Gastroesophageal sphincter (tissue), 4 donors: Measurements from ENCODE around the gene UCKL1. TPM values are rescaled to one million over a fixed set of nuclear protein-coding genes. Genes with fewer than 3 reads are reported as not detected.

Experiments used
- ATAC-seq: fragments of 150-250 bp; one replicate; pipeline ENCODE4 v1.9.1; 2016; ENCODE audit warnings: mild to moderate bottlenecking, moderate library complexity
- H3K27ac ChIP-seq, 4 donors: fragments of 200-600 bp; sonication (generic) in 3 of 4; 1 replicate in 3 of 4; 2 replicates in 1 of 4; pipeline ENCODE4 v1.5.1; 2016 to 2019
- H3K27me3 ChIP-seq: fragments of 200-600 bp; sonication (generic); one replicate; pipeline ENCODE4 v1.5.1; 2019
- H3K36me3 ChIP-seq, 2 donors: fragments of 200-600 bp; sonication (generic); one replicate each; pipeline ENCODE4 v1.5.1; 2019; ENCODE audit warnings: control low read depth in 1 of 2
- H3K4me1 ChIP-seq, 3 donors: fragments of 200-600 bp; sonication (generic); 1 replicate in 2 of 3; 2 replicates in 1 of 3; pipeline ENCODE4 v1.5.1; 2016 to 2019; ENCODE audit warnings: control low read depth in 2 of 3
- H3K4me3 ChIP-seq, 2 donors: fragments of 200-600 bp; sonication (generic); one replicate each; pipeline ENCODE4 v1.5.1; 2019; ENCODE audit warnings: mild to moderate bottlenecking in 1 of 2, moderate library complexity in 1 of 2
- H3K9me3 ChIP-seq, 3 donors: fragments of 200-600 bp; sonication (generic); one replicate each; pipeline ENCODE4 v1.5.1; 2017 to 2019; ENCODE audit warnings: control low read depth in 2 of 3
- EP300 ChIP-seq: sonication (generic); formaldehyde crosslinking; IDR thresholded peaks from one replicate; pipeline ENCODE4 v1.6.1; 2017; ENCODE audit warnings: antibody characterized with exemption, mild to moderate bottlenecking
- POLR2A ChIP-seq, 2 donors: fragments of 450-650 bp; IDR thresholded peaks; one replicate each; pipeline ENCODE4 v1.6.1; 2017; ENCODE audit warnings: antibody characterized with exemption in 2 of 2, mild to moderate bottlenecking in 2 of 2, moderate library complexity in 1 of 2
- POLR2AphosphoS5 ChIP-seq: sonication (generic); formaldehyde crosslinking; IDR thresholded peaks from one replicate; pipeline ENCODE4 v1.6.1; 2017; ENCODE audit warnings: antibody characterized with exemption
- WGBS, 2 donors: methylation state at CpG; one replicate each; pipeline ENCODE4 v1.1.5; 2018; ENCODE audit warnings: low coverage in 1 of 2; 5-methylcytosine and 5-hydroxymethylcytosine counted together
- total RNA-seq, 4 donors: library from RNA; depleted of rRNA; stranded (reverse); fragments of >200 nt; gene quantifications; one replicate each; pipeline ENCODE4 v1.1.0, GENCODE V29; 2016
- TF ChIP-seq, protein P1 (sequence below), 4 experiments: fragments of 200-600 bp in 2 of 4; fragments of 450-650 bp in 2 of 4; sonication (generic) in 1 of 4; IDR thresholded peaks; one replicate each; pipeline ENCODE4 v1.5.1; 2017 to 2019; ENCODE audit warnings: antibody characterized with exemption in 4 of 4, mild to moderate bottlenecking in 2 of 4, moderate library complexity in 2 of 4

Gene UCKL1
- total RNA-seq, 4 donors from 2014 or later: 19.8 to 27.7 (median 22.6) TPM

DNA sequence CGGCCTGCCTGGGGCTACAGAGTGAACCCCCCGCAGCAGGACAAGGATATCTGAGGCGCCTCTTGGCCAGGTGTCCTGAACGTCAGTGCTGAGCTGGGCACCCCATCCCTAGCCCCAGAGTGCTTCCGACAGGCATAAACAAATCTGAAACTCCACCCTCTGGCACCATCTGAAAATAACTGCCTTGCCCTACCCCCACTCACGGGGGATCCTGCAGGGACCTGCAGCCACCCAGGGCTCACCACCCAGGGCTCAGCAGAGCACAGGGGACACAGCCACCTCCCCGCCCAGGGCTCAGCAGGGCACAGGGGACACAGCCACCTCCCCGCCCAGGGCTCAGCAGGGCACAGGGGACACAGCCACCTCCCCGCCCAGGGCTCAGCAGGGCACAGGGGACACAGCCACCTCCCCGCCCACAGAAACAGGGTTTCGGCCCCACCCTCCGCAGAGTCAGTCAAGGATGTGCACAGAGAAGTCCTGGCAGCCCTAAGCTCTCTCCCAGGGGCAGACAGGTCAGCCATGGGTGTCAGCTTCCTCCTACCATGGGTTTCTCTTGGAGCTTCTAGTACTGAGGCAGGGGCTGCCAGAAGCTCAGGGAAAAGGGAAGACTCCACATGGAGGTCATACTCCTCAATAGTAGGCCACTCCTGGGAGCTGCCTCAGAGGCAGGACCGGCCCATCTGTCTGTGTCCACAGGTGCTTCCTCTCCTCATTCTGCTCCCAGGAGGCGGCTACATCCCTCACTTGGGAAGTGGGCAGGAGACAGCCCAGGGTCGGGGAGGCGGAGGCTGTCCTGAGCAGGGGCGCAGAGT is 4.6 kb downstream of the UCKL1 start:
- no peaks in the 10 kb centered on the region for H3K36me3 ChIP-seq
- peaks cover 2 to 92% (median 72%) of the 10 kb centered on the region in 3 donors for H3K4me1 ChIP-seq
- peak overlapping the region in 3 of 4 donors; percentile 95 to 97 (median 95) for H3K27ac ChIP-seq
- ATAC-seq: no peak
- no peaks in the 10 kb centered on the region for H3K9me3 ChIP-seq
- peak overlapping the region in 1 of 2 donors; percentile 37 for H3K4me3 ChIP-seq
- 17% methylated on average over 1 of the region's 17 CpGs; no CpG with 5 or more reads in 1 of the 2 donors for WGBS, 2 donors
- no peaks in the 10 kb centered on the region for H3K27me3 ChIP-seq
- TF ChIP-seq, protein P1, sequence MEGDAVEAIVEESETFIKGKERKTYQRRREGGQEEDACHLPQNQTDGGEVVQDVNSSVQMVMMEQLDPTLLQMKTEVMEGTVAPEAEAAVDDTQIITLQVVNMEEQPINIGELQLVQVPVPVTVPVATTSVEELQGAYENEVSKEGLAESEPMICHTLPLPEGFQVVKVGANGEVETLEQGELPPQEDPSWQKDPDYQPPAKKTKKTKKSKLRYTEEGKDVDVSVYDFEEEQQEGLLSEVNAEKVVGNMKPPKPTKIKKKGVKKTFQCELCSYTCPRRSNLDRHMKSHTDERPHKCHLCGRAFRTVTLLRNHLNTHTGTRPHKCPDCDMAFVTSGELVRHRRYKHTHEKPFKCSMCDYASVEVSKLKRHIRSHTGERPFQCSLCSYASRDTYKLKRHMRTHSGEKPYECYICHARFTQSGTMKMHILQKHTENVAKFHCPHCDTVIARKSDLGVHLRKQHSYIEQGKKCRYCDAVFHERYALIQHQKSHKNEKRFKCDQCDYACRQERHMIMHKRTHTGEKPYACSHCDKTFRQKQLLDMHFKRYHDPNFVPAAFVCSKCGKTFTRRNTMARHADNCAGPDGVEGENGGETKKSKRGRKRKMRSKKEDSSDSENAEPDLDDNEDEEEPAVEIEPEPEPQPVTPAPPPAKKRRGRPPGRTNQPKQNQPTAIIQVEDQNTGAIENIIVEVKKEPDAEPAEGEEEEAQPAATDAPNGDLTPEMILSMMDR (IDR thresholded peaks at IDR 0.05): no peak
- TF ChIP-seq POLR2A (IDR thresholded peaks at IDR 0.05) (no peak), POLR2AphosphoS5 (no peak), EP300 (no peak)

DNA sequence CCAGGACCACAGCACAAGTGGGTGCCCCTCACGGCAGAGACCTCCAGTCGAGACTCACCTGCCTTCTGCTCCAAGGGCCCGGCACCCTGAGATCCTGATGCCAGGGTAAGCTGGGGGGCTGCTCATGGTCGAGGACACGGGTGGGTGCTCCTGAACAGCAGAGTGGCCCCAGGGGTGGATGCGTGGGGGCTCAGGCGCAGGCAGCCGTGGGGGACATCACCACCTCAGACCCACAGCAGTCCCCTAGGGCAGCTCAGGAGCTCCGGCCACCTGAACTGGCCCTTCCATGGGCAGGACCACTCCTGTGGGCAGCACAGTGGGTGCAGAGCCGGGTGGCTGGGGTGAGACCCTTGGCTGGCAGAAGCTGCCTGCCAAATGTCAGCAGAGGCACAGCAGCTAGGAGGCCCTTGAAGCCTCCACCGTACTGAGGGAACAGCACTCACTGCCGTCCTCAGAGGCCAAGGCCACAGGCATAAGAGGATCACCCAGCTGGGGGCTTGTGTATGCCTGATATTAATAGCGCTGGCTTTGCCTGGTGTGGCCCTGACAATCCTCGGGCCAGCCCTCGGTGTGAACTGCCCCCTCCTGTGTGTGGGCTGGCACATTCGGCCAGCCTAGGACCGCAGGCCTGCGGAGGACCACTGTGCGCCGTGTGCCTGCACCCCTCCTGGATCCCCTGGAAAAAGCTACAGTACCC is 5.4 kb downstream of the UCKL1 start:
- Histone ChIP-seq H3K4me1 (peaks cover 2 to 96% (median 72%) of the 10 kb centered on the region in 3 donors), H3K27me3 (no peaks in the 10 kb centered on the region), H3K9me3 (no peaks in the 10 kb centered on the region), H3K27ac (peak overlapping the region; percentile 81 to 97 (median 95)), H3K36me3 (peaks cover 0 to 7% of the 10 kb centered on the region in 2 donors), H3K4me3 (peak overlapping the region in 1 of 2 donors; percentile 37)
- WGBS, 2 donors: no CpG with 5 or more reads among the region's 20 CpGs
- no peak for ATAC-seq
- TF ChIP-seq EP300 (no peak), POLR2A (IDR thresholded peaks at IDR 0.05) (no peak), POLR2AphosphoS5 (no peak)
- TF ChIP-seq, protein P1 (IDR thresholded peaks at IDR 0.05): no peak

DNA sequence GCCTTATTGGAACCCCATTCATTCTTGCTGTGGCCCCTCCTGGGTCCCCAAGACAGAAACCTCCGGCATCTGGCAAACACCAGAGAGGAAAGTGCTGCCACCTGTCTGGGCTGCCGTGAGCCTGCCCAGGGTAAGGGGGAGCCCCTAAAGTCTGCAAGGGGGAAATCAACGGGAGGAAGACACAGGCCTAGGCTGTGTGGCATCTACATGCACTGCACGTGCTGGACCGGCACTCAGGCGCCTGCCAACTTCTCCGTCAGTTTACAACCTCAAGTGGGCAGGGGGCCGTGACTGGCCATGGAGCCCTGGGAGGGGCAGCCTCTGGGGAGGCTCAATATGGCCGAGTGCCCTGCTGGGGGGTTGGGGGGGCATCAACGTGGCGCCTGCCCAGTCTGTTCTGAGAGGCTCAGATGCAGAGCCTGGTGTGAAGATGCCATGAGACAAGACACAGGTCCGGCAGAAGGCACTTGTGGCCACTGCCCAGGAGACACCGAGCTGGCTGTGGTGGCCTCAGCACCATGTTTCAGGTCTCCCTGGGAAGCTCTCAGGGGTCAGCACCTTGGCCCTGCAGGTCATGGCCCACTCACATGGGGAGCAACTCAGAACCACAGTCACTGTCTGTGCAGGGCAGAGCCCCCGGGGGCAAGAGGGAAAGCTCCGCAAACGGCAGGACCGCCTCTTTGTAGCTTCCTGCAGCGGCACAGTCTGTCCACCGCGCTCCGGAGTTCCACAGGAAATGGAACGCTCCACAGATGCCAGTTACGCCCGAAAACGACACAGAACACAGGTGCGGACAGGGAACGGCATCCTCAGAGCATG is 8.4 kb downstream of the UCKL1 start:
- no peaks in the 10 kb centered on the region for H3K9me3 ChIP-seq
- H3K4me3 ChIP-seq: no peak overlapping the region
- H3K36me3 ChIP-seq: peaks cover 0 to 37% of the 10 kb centered on the region in 2 donors
- 0 to 10% methylated on average over 2 to 4 of the region's 27 CpGs for WGBS, 2 donors
- H3K4me1 ChIP-seq: peaks cover 2 to 84% (median 54%) of the 10 kb centered on the region in 3 donors
- ATAC-seq: peak; percentile 2
- H3K27me3 ChIP-seq: no peaks in the 10 kb centered on the region
- peak overlapping the region in 3 of 4 donors; percentile 95 to 97 (median 95) for H3K27ac ChIP-seq
- TF ChIP-seq EP300 (no peak), POLR2A (IDR thresholded peaks at IDR 0.05) (no peak), POLR2AphosphoS5 (no peak)
- TF ChIP-seq, protein P1 (IDR thresholded peaks at IDR 0.05): no peak

DNA sequence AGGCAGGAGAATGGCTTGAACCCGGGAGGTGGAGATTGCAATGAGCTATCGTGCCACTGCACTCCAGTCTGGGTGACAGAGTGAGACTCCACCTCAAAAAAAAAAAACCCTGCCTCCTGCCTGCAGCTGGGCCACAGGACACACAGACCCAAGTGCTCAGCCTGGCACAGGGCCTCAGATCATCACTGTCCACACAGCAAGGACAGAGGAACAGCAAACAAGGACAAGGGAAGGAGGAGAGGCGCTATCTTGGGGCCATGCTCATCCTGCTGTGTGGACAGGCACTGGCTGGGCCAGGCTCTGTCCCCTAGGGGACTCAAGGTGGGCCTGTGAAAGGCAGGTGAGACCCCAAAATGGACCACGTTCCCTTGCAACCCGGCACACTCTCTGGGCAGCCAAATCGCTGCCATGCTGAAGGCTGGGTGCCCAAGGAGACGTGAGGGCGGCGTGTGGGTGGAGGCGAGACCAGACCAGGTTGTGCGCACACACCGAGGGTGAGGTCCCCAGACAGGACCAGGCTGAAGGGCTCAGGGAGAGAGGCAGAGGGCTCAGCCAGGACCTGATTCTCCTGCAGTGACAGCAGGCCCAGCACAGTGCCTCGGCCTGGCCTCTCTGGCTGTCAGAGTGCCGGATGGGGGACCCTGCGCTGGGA is 9.1 kb downstream of the UCKL1 start:
- H3K4me1 ChIP-seq: peaks cover 2 to 83% (median 48%) of the 10 kb centered on the region in 3 donors
- H3K27ac ChIP-seq: peak overlapping the region in 3 of 4 donors; percentile 95 to 97 (median 95)

More for the DNA sequence above, 9.1 kb downstream of the UCKL1 start:
- Histone ChIP-seq H3K9me3 (no peaks in the 10 kb centered on the region), H3K4me3 (no peak overlapping the region), H3K36me3 (peaks cover 0 to 42% of the 10 kb centered on the region in 2 donors), H3K27me3 (no peaks in the 10 kb centered on the region)
- 63 to 65% methylated on average over 2 to 7 of the region's 15 CpGs for WGBS, 2 donors
- no peak for ATAC-seq
- no peak for TF ChIP-seq POLR2AphosphoS5
- TF ChIP-seq, protein P1 (IDR thresholded peaks at IDR 0.05): no peak
- no peak for TF ChIP-seq EP300
- TF ChIP-seq POLR2A (IDR thresholded peaks at IDR 0.05): no peak
